ENCODE data around the gene CDC42BPA. TPM values are rescaled to one million over a fixed set of nuclear protein-coding genes. Genes with fewer than 3 reads are reported as not detected.

The CDC42BPA gene
- 7.7 to 11.4 TPM (median 10.3 TPM) in 5 replicates for total RNA-seq (2022; extraction: Qiagen RNA extraction; ENCODE audit: low read depth)

GRCh38 chr1:227318016-227318852 lies at the start of gene CDC42BPA:
TSS of gene CDC42BPA (minus strand) at chr1:227318492. CDS start at chr1:227317182, 1,310 bp downstream.

GRCh38 chr1:226940029-226940805 lies 378.1 kb downstream of the CDC42BPA start, which contains the start of gene COQ8A:
TSS of gene COQ8A (plus strand) at chr1:226940294. CDS start at chr1:226961386, 21,092 bp downstream.

Other genes starting within 250 kb of the CDC42BPA start
- 1.3 to 1.8 TPM (median 1.7 TPM) in 5 replicates for gene ZNF678, start 245.1 kb upstream of the CDC42BPA start, total RNA-seq (2022; extraction: Qiagen RNA extraction; ENCODE audit: low read depth)

Measured in A549 treated with GW870086 at 1 μM for 4 hours (cell line).